Breast epithelium (tissue), 4 donors: ENCODE data around the gene SMURF1. TPM values are rescaled to one million over a fixed set of nuclear protein-coding genes. Genes with fewer than 3 reads are reported as not detected.

Experiments
- DNase-seq, 2 donors: peaks; one replicate each; pipeline ENCODE4 v3.0.0-alpha.2; 2019; ENCODE audit warnings: low spot score in 2 of 2
- H3K27ac ChIP-seq, 2 donors: fragments of 200-600 bp; sonication (generic) in 1 of 2; one replicate each; pipeline ENCODE4 v1.5.1; 2016 to 2019; ENCODE audit warnings: mild to moderate bottlenecking in 1 of 2
- H3K27me3 ChIP-seq, 2 donors: fragments of 200-600 bp; sonication (generic) in 1 of 2; one replicate each; pipeline versions ENCODE4 v1.5.1 to v1.6.0; 2017 to 2019; ENCODE audit warnings: control low read depth in 1 of 2, mild to moderate bottlenecking in 1 of 2
- H3K36me3 ChIP-seq: fragments of 200-600 bp; one replicate; pipeline ENCODE4 v1.5.1; 2019
- H3K4me1 ChIP-seq, 2 donors: fragments of 200-600 bp; sonication (generic); one replicate each; pipeline ENCODE4 v1.5.1; 2016 to 2019; ENCODE audit warnings: control low read depth in 1 of 2
- H3K4me3 ChIP-seq, 3 donors: fragments of 200-600 bp; sonication (generic); 1 replicate in 2 of 3; 2 replicates in 1 of 3; pipeline ENCODE4 v1.5.1; 2016 to 2019; ENCODE audit warnings: mild to moderate bottlenecking in 3 of 3, moderate library complexity in 2 of 3
- H3K9me3 ChIP-seq, 2 donors: fragments of 200-600 bp; sonication (generic) in 1 of 2; one replicate each; pipeline ENCODE4 v1.5.1; 2016 to 2019; ENCODE audit warnings: control low read depth in 1 of 2
- POLR2A ChIP-seq: fragments of 450-650 bp; IDR thresholded peaks from one replicate; pipeline ENCODE4 v1.6.1; 2016; ENCODE audit warnings: antibody characterized with exemption, mild to moderate bottlenecking, moderate library complexity
- POLR2AphosphoS5 ChIP-seq, 3 donors: sonication (generic); formaldehyde crosslinking; IDR thresholded peaks; one replicate each; pipeline ENCODE4 v1.6.1; 2017; ENCODE audit warnings: antibody characterized with exemption in 3 of 3
- intact Hi-C: fragments of 100-400 bp; cut with DNase I; formaldehyde crosslinking; loops from one replicate; pipeline ENCODE4 v1.15.1; 2023; ENCODE audit warnings: low total_unique reads
- total RNA-seq, 3 donors: library from RNA; depleted of rRNA; stranded (reverse); fragments of >200 nt; gene quantifications; one replicate each; pipeline ENCODE4 v1.1.0, GENCODE V29; 2016
- TF ChIP-seq, protein P1 (sequence below), 3 donors: fragments of 450-650 bp; IDR thresholded peaks; one replicate each; pipeline ENCODE4 v1.5.1; 2016 to 2017; ENCODE audit warnings: antibody characterized with exemption in 3 of 3, mild to moderate bottlenecking in 3 of 3, moderate library complexity in 3 of 3

SMURF1 gene
- total RNA-seq, 3 donors from 2014 or later, result 20.2 to 28.7 (median 25.9) TPM

GRCh38 chr7:99086532-99086931 lies 57.4 kb downstream of the SMURF1 start:
- H3K4me3 ChIP-seq, result no peak overlapping the region
- no peaks in the 10 kb centered on the region for H3K4me1 ChIP-seq
- H3K36me3 ChIP-seq, result no peaks in the 10 kb centered on the region
- no peaks in the 10 kb centered on the region for H3K9me3 ChIP-seq
- no peak overlapping the region for H3K27ac ChIP-seq
- TF ChIP-seq POLR2AphosphoS5 (IDR thresholded peaks at IDR 0.05) (no peak), POLR2A (no peak)
- TF ChIP-seq, protein P1, sequence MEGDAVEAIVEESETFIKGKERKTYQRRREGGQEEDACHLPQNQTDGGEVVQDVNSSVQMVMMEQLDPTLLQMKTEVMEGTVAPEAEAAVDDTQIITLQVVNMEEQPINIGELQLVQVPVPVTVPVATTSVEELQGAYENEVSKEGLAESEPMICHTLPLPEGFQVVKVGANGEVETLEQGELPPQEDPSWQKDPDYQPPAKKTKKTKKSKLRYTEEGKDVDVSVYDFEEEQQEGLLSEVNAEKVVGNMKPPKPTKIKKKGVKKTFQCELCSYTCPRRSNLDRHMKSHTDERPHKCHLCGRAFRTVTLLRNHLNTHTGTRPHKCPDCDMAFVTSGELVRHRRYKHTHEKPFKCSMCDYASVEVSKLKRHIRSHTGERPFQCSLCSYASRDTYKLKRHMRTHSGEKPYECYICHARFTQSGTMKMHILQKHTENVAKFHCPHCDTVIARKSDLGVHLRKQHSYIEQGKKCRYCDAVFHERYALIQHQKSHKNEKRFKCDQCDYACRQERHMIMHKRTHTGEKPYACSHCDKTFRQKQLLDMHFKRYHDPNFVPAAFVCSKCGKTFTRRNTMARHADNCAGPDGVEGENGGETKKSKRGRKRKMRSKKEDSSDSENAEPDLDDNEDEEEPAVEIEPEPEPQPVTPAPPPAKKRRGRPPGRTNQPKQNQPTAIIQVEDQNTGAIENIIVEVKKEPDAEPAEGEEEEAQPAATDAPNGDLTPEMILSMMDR (IDR thresholded peaks at IDR 0.05), result no peak
- H3K27me3 ChIP-seq, result no peaks in the 10 kb centered on the region
- intact Hi-C loops, result no loop called here
- no peak for DNase-seq

- TF ChIP-seq, protein P1 (IDR thresholded peaks at IDR 0.05), result no peak
- TF ChIP-seq POLR2A, result no peak
- TF ChIP-seq POLR2AphosphoS5 (IDR thresholded peaks at IDR 0.05), result no peak
- Histone ChIP-seq H3K9me3 (no peaks in the 10 kb centered on the region), H3K4me1 (no peaks in the 10 kb centered on the region), H3K27me3 (no peaks in the 10 kb centered on the region), H3K4me3 (no peak overlapping the region), H3K36me3 (no peaks in the 10 kb centered on the region), H3K27ac (no peak overlapping the region)
- no peak for DNase-seq
- intact Hi-C loops, result no loop called here
Measured at GRCh38 chr7:99083733-99084132, 60.2 kb downstream of the SMURF1 start.

DNA sequence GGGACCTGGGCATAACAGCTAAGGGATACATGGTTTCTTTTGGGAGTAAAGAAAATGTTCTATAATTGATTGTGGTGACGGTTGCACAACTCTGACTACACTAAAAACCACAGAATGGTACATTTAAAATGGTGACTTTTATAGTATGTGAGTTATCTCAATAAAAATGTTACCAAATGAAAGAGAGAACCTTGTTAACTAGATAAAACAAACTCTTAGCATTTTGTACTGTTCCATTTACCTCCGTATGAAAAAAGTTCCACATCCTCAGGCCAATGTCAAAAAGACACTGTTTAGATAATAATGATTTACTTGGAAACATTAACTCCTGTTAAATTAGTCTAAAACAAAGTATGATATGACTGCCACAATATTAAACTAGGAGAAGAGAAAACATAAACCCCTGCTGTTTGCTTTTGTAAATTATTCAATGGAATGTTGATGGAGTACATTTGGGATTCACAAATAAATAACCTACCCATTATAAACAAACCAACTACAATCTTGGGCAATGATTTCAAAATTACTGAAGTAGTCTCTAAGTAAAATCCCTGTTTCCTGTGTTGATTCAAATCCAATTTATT lies 60.7 kb downstream of the SMURF1 start:
- TF ChIP-seq POLR2AphosphoS5 (IDR thresholded peaks at IDR 0.05) (no peak), POLR2A (no peak)
- TF ChIP-seq, protein P1 (IDR thresholded peaks at IDR 0.05), result no peak
- no peaks in the 10 kb centered on the region for H3K9me3 ChIP-seq
- no peak for DNase-seq
- H3K27ac ChIP-seq, result no peak overlapping the region
- intact Hi-C loops, result no loop called here
- H3K27me3 ChIP-seq, result no peaks in the 10 kb centered on the region
- no peaks in the 10 kb centered on the region for H3K36me3 ChIP-seq
- H3K4me1 ChIP-seq, result no peaks in the 10 kb centered on the region
- no peak overlapping the region for H3K4me3 ChIP-seq

DNA sequence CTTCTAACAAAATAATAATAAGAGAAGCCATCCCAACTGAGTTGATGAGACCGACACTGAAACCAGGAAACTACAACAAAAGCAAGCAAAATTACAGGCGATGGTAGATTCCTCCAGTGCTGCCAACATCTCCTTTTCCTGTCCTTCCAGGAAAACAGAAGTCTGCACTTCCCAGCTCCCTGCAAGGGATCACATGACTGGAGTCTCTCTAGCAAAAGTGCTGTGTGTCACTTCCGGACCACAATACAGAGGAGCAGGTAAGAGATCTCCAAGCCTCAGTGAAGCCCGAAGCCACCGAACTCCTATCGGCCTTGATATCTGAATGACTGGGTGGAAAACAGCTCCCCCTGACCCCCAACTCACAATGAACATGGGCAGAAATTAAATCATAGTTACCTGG lies 63.2 kb downstream of the SMURF1 start:
- DNase-seq, result no peak
- H3K4me1 ChIP-seq, result no peaks in the 10 kb centered on the region
- TF ChIP-seq POLR2A, result no peak
- TF ChIP-seq, protein P1 (IDR thresholded peaks at IDR 0.05), result no peak
- no peak for TF ChIP-seq POLR2AphosphoS5 (IDR thresholded peaks at IDR 0.05)
- no peak overlapping the region for H3K4me3 ChIP-seq
- no peak overlapping the region for H3K27ac ChIP-seq
- H3K27me3 ChIP-seq, result no peaks in the 10 kb centered on the region
- no peaks in the 10 kb centered on the region for H3K36me3 ChIP-seq
- intact Hi-C loops, result no loop called here
- H3K9me3 ChIP-seq, result no peaks in the 10 kb centered on the region

DNA sequence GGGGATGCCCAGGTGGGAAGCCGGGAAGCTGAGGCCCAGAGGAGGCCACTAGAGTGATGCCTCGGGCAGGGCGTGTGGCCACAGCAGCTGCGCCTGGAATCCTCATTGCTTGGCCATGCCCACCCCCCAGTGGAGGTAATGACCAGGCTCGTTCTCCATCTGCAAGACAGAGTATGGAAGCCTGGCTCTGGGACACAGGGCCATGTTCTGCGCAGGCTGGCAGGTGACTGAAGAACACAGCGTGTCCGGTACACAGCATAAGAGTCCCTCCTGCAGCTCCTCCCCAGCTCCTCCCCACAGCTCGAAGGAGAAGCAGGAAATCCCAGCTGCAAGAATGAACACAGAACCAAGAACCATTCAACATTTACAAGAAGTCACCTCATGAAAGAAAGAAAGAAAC lies 64.8 kb downstream of the SMURF1 start:
- no peak for DNase-seq
- intact Hi-C loops, result no loop called here
- Histone ChIP-seq H3K36me3 (no peaks in the 10 kb centered on the region), H3K9me3 (no peaks in the 10 kb centered on the region), H3K27ac (peak overlapping the region in 1 of 2 donors; percentile 20), H3K4me3 (no peak overlapping the region), H3K27me3 (no peaks in the 10 kb centered on the region), H3K4me1 (no peaks in the 10 kb centered on the region)
- no peak for TF ChIP-seq POLR2AphosphoS5 (IDR thresholded peaks at IDR 0.05)
- TF ChIP-seq, protein P1 (IDR thresholded peaks at IDR 0.05), result no peak
- TF ChIP-seq POLR2A, result no peak
